GM19023 (cell line): ENCODE measurements around the gene ACAA1.

Source experiments
- ATAC-seq: cut with Tn5 transposase; IDR thresholded peaks from one replicate; pipeline ENCODE4 v1.9.1; 2021; ENCODE audit warnings: mild to moderate bottlenecking, moderate library complexity; ENCODE audit not compliant: unreplicated experiment

ACAA1 gene

DNA sequence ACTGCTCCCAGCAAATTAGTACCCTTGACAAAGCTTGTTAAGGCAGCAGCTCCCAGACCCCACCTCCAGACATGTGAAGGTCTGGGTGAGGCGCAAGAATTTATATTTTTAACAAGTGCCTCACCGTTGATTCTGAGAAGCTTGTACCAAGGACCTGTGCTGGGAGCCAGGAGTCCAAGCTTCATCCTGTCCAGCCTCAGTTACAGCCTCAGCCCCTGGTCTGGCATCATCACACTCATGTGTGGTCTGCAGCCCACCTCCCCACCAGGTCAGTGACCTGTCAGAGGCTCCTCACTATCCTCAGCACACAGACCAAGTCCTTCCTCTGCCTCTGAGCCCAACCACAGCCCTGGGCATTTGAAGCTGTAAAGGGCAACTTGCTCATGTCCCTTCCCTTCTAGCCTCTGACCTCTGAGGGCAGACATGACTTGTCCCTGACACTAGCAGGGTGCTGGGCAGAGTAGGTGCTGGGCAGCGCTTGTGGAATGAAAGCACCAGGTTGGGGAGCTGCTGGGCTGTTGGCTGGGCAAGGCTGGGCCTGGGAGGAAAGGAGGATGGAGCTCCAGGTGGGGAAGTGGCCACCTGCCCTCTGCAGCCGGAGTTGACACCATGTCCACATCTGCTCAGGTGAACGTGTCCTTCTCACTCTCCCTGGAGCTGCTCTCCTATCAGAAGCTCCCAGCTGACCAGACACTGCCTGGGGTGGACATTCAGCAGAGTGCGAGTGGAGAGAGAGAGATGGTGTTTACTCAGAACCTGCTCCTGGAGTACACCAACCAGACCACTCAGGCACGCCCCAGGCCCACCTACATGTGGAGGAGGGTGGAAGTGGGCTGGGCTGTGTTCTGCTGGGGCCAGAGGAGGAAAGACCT lies 16.9 kb downstream of the ACAA1 start:
- no peak for ATAC-seq

- no peak for ATAC-seq
These were observed 17.7 kb downstream of the ACAA1 start for GRCh38 chr3:38119248-38119544.

- ATAC-seq = no peak
These were observed 18.3 kb downstream of the ACAA1 start for GRCh38 chr3:38118421-38119247.

DNA sequence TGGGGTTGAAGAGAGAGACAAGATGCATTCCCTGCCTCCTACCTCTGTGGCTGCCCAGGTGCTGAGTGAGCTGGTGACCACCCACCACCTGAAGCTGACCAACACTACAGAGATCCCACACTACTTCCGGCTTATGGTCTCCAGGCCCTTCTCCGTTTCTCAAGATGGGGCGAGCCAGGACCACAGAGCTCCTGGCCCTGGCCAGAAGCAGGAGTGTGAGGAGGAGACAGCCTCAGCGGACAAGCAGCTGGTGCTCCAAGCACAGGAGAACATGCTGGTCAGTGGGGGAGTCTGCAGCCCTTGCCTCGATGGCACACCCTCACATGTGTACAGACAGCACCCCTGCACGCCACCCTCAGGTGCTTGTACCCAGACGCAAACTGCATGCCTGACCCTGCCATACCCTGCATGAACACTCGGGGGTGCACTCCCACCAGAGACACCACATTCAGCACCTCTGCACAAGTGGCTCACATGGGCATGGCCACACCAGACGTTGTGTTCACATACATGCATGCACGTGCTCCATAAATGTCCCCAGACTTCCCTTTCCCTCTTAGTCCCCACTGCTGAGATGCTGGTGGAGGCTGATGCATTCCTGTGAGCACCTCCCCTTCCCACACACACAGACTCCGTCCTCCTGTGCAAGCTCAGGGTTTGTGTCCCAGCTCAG lies 19.0 kb downstream of the ACAA1 start:
- ATAC-seq = peak; percentile 69

- ATAC-seq = no peak
These were observed 19.7 kb downstream of the ACAA1 start for GRCh38 chr3:38117163-38117716.

DNA sequence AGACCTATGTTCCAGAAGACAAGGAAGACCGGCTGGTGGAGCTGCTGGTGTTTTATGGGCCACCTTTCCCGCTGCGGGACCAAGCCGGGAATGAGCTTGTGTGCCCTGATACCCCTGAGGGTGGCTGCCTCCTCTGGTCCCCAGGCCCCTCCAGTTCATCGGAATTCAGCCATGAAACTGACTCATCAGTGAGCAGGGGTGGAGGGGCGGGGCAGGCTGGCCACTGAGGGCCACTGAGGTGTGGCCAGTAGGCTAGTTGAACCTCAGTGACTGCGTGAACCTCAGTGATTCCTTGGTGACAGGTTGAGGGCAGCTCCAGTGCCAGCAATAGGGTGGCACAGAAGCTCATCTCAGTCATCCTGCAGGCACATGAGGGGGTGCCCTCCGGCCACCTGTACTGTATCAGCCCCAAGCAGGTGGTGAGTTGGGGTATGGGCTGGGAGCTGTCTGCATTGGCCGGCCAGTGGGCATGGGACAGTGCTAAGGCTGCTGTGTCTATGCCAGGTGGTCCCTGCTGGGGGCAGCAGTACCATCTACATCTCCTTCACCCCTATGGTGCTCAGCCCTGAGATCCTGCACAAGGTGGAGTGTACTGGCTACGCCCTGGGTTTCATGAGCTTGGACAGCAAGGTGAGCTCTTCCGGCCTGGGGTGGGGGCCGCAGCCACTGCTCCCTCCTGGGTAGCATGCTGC lies 20.3 kb downstream of the ACAA1 start:
- no peak for ATAC-seq

GRCh38 chr3:38115645-38116427 lies 21.1 kb downstream of the ACAA1 start:
- no peak for ATAC-seq

DNA sequence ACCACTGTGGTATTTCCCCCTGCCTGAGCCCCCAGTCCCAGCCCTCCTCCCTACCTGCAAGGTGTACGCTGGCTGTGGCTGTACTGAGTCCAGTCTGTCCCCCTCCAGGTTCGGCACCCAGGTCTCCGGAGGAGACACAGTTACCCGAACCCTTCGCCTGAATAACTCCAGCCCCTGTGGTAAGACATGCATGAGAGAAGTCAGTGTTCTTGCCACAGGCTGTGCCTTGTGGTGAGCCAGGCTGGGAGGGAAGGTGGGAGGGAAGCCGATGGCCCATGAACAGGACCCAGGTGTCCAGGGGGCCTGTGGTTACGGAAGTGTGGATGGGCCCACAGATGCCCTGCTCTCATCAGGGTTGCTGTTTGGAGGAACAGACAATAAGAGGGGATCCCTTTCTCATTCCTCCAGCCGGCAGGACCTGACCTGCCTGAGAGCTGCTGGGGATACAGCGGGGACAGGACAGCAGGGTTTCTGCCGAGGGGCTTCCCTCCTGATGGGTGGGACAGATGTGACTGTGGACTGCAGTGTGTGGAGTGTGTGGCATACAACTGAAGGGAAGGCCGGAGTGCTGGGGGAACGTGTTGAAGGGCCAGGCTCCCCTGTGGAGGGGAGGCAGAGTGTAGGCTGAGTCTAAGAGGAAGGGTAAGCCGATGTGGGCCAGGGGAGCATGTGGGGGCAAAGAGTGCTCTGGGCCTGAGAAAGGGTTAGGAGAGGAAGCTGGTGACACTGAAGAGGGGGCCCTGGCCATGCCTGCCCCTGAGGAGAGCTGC lies 21.9 kb downstream of the ACAA1 start:
- no peak for ATAC-seq

DNA sequence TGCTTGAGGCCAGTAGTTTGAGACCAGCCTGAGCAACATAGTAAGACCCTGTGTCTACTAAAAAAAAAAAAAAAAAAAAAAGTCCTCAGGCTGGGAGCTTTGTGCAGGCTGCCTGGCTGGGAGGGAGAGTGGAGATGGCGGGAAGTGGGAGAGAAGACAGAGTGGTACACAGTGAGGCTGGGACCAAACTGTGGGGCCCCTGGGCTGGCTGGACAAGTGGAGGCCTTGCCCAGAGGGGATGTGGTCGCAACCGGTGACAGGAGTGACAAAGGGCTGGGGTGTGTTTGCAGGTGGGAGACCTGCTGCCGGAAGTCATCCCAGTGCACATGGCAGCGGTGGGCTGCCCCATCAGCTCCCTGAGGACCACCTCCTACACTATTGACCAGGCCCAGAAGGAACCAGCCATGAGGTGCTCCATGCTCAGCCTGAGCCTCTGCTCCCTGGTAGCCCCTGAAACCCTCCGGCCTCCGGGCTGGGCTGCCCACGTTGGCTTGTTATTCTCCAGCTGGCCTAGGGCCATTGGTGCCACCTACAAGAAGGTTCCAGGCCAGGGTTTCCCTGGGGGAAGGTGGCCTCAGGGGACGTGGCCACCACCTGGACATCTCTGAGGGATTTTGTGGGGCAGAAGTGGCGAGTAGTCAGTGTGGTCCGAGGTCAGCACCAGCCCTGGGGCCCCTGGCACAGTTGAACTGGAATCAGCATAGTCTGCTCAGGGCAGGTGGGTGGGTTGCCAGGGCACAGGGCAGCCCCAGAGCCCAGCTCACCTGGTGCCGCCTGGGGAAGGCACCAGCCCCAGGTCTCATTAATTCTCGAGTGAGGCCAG lies 22.7 kb downstream of the ACAA1 start:
- ATAC-seq = no peak

- no peak for ATAC-seq
These were observed 24.6 kb downstream of the ACAA1 start for GRCh38 chr3:38112378-38112761.

GRCh38 chr3:38111696-38112377 lies 25.1 kb downstream of the ACAA1 start:
- ATAC-seq = no peak

DNA sequence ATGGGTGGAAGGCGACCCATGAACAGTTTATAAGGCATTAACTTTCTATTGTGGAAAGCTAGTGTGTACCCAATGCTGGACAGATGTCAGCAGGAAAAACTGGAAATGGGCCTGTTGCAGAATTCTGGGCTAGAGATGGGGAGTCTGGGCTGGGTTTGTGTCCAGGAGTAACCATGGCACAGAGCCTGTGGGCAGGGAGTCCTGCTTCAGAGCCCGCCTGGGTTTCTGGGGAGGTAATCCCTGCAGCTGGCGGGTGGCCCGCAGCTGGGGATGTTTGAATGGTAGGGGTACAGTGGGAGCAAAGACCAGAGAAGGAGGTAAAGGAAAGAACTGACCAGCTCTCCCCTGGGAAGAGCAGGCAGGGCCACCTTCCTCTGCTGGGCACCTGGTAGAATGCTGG lies 25.7 kb downstream of the ACAA1 start:
- no peak for ATAC-seq

GRCh38 chr3:38110314-38111050 lies 26.4 kb downstream of the ACAA1 start:
- no peak for ATAC-seq

- ATAC-seq = no peak
These were observed 27.2 kb downstream of the ACAA1 start for GRCh38 chr3:38109580-38110313.

GRCh38 chr3:38108649-38109579 lies 28.0 kb downstream of the ACAA1 start:
- ATAC-seq = no peak
